HEK293T (cell line): ENCODE results near the gene FAXDC2.

Experiments
- ARNT ChIP-seq: fragments of 450-650 bp; IDR thresholded peaks from 2 replicates; pipeline ENCODE4 v1.6.1; 2017; ENCODE audit warnings: mild to moderate bottlenecking
- CTBP1 ChIP-seq: fragments of 450-650 bp; IDR thresholded peaks from 2 replicates; pipeline ENCODE4 v1.6.1; 2016; ENCODE audit warnings: borderline replicate concordance
- FOXA1 ChIP-seq: fragments of 450-650 bp; IDR thresholded peaks from 2 replicates; pipeline ENCODE4 v1.6.1; 2016; ENCODE audit warnings: mild to moderate bottlenecking
- FOXK2 ChIP-seq: fragments of 450-650 bp; IDR thresholded peaks from 2 replicates; pipeline ENCODE4 v1.6.1; 2016; ENCODE audit warnings: mild to moderate bottlenecking
- FOXM1 ChIP-seq: fragments of 450-650 bp; IDR thresholded peaks from 2 replicates; pipeline ENCODE4 v1.6.1; 2017; ENCODE audit warnings: mild to moderate bottlenecking, borderline replicate concordance
- HDGF ChIP-seq: fragments of 450-650 bp; IDR thresholded peaks from 2 replicates; pipeline ENCODE4 v1.6.1; 2017; ENCODE audit warnings: antibody characterized with exemption, borderline replicate concordance
- NFRKB ChIP-seq: fragments of 450-650 bp; IDR thresholded peaks from 2 replicates; pipeline ENCODE4 v1.6.1; 2016; ENCODE audit warnings: mild to moderate bottlenecking, moderate library complexity
- SP1 ChIP-seq: fragments of 450-650 bp; IDR thresholded peaks from 2 replicates; pipeline ENCODE4 v1.6.1; 2017
- SUZ12 ChIP-seq: fragments of 450-650 bp; IDR thresholded peaks from 2 replicates; pipeline ENCODE4 v1.6.1; 2016; ENCODE audit warnings: mild to moderate bottlenecking
- ZNF384 ChIP-seq: fragments of 450-650 bp; IDR thresholded peaks from 2 replicates; pipeline ENCODE4 v1.6.1; 2016

- TF ChIP-seq ZNF384 (no peak), SP1 (no peak), ARNT (no peak), FOXK2 (no peak), FOXA1 (no peak), HDGF (no peak), FOXM1 (no peak), CTBP1 (no peak), NFRKB (no peak), SUZ12 (no peak)
Observed at GRCh38 chr5:154782326-154782725, 68.1 kb downstream of the FAXDC2 start.
